HEK293 (cell line): ENCODE data around the gene ZNF771.

ENCODE experiments used
- BCL11B ChIP-seq: fragments of 450-650 bp; formaldehyde crosslinking; IDR thresholded peaks from 2 replicates; pipeline ENCODE4 v1.5.1; 2016; ENCODE audit warnings: low read depth, missing biosample characterization, missing genetic modification characterization
- EGR2 ChIP-seq: fragments of 450-650 bp; formaldehyde crosslinking; IDR thresholded peaks from 2 replicates; pipeline ENCODE4 v1.5.1; 2016; ENCODE audit warnings: low read depth, missing biosample characterization, missing genetic modification characterization
- GLI2 ChIP-seq: fragments of 450-650 bp; formaldehyde crosslinking; IDR thresholded peaks from 2 replicates; pipeline ENCODE4; 2017; ENCODE audit warnings: missing biosample characterization, missing genetic modification characterization, low read depth, borderline replicate concordance
- GLIS1 ChIP-seq: fragments of 450-650 bp; formaldehyde crosslinking; IDR thresholded peaks from 2 replicates; pipeline ENCODE4 v1.5.1; 2016; ENCODE audit warnings: missing biosample characterization, missing genetic modification characterization
- KLF8 ChIP-seq: fragments of 450-650 bp; formaldehyde crosslinking; IDR thresholded peaks from 2 replicates; pipeline ENCODE4 v1.5.1; 2016; ENCODE audit warnings: missing biosample characterization, missing genetic modification characterization
- OSR2 ChIP-seq: fragments of 450-650 bp; formaldehyde crosslinking; IDR thresholded peaks from 2 replicates; pipeline ENCODE4 v1.5.1; 2016; ENCODE audit warnings: missing biosample characterization, missing genetic modification characterization
- REPIN1 ChIP-seq: fragments of 450-650 bp; formaldehyde crosslinking; IDR thresholded peaks from 2 replicates; pipeline ENCODE4 v1.5.1; 2017; ENCODE audit warnings: missing biosample characterization, missing genetic modification characterization, low read depth
- SALL2 ChIP-seq: fragments of 450-650 bp; formaldehyde crosslinking; IDR thresholded peaks from 2 replicates; pipeline ENCODE4 v1.5.0; 2017; ENCODE audit warnings: missing biosample characterization, mild to moderate bottlenecking, missing genetic modification characterization, borderline replicate concordance
- ZBTB1 ChIP-seq: fragments of 450-650 bp; formaldehyde crosslinking; IDR thresholded peaks from 2 replicates; pipeline ENCODE4 v1.5.1; 2016; ENCODE audit warnings: missing biosample characterization, missing genetic modification characterization
- ZBTB48 ChIP-seq: fragments of 450-650 bp; formaldehyde crosslinking; IDR thresholded peaks from 2 replicates; pipeline ENCODE4 v1.5.1; 2016; ENCODE audit warnings: missing biosample characterization, missing genetic modification characterization
- ZFP69B ChIP-seq: fragments of 450-650 bp; formaldehyde crosslinking; IDR thresholded peaks from 2 replicates; pipeline ENCODE4 v1.5.1; 2016; ENCODE audit warnings: missing biosample characterization, missing genetic modification characterization
- ZNF138 ChIP-seq: fragments of 450-650 bp; formaldehyde crosslinking; IDR thresholded peaks from 2 replicates; pipeline ENCODE4 v1.5.1; 2016; ENCODE audit warnings: missing biosample characterization, missing genetic modification characterization, borderline replicate concordance
- ZNF248 ChIP-seq: fragments of 450-650 bp; formaldehyde crosslinking; IDR thresholded peaks from 2 replicates; pipeline ENCODE4 v1.5.1; 2017; ENCODE audit warnings: missing biosample characterization, missing genetic modification characterization
- ZNF391 ChIP-seq: fragments of 450-650 bp; formaldehyde crosslinking; IDR thresholded peaks from 2 replicates; pipeline ENCODE4 v1.5.1; 2016; ENCODE audit warnings: low read depth, missing biosample characterization, missing genetic modification characterization, borderline replicate concordance
- ZNF473 ChIP-seq: fragments of 450-650 bp; formaldehyde crosslinking; IDR thresholded peaks from 2 replicates; pipeline ENCODE4 v1.5.1; 2017; ENCODE audit warnings: missing biosample characterization, missing genetic modification characterization
- ZNF48 ChIP-seq: fragments of 450-650 bp; formaldehyde crosslinking; IDR thresholded peaks from 2 replicates; pipeline ENCODE4 v1.5.1; 2016; ENCODE audit warnings: missing biosample characterization, missing genetic modification characterization
- ZNF555 ChIP-seq: fragments of 450-650 bp; formaldehyde crosslinking; conservative IDR thresholded peaks from 2 replicates; pipeline ENCODE4 v1.5.1; 2017; ENCODE audit warnings: missing biosample characterization, mild to moderate bottlenecking, missing genetic modification characterization, inconsistent platforms
- ZNF658 ChIP-seq: fragments of 450-650 bp; formaldehyde crosslinking; IDR thresholded peaks from 2 replicates; pipeline ENCODE4; 2016; ENCODE audit warnings: missing biosample characterization, missing genetic modification characterization
- ZNF768 ChIP-seq: fragments of 450-650 bp; formaldehyde crosslinking; IDR thresholded peaks from 2 replicates; pipeline ENCODE4 v1.5.1; 2018; ENCODE audit warnings: missing biosample characterization, mild to moderate bottlenecking, missing genetic modification characterization
- ZNF843 ChIP-seq: fragments of 450-650 bp; formaldehyde crosslinking; IDR thresholded peaks from 2 replicates; pipeline ENCODE4 v1.5.1; 2016; ENCODE audit warnings: missing biosample characterization, missing genetic modification characterization
- ZXDB ChIP-seq: fragments of 450-650 bp; formaldehyde crosslinking; IDR thresholded peaks from 2 replicates; pipeline ENCODE4 v1.5.1; 2016; ENCODE audit warnings: missing biosample characterization, missing genetic modification characterization
- TF ChIP-seq, protein P1 (sequence below): fragments of 450-650 bp; formaldehyde crosslinking; IDR thresholded peaks from 2 replicates; pipeline ENCODE4 v1.5.1; 2017; ENCODE audit warnings: missing biosample characterization, missing genetic modification characterization
- TF ChIP-seq, protein P2 (sequence below): fragments of 450-650 bp; formaldehyde crosslinking; IDR thresholded peaks from 2 replicates; pipeline ENCODE4 v1.5.1; 2016; ENCODE audit warnings: missing biosample characterization, missing genetic modification characterization
- TF ChIP-seq, protein P3 (sequence below): fragments of 450-650 bp; formaldehyde crosslinking; IDR thresholded peaks from 2 replicates; pipeline ENCODE4; 2016; ENCODE audit warnings: missing biosample characterization, missing genetic modification characterization
- TF ChIP-seq, protein P4 (sequence below): fragments of 450-650 bp; formaldehyde crosslinking; IDR thresholded peaks from 2 replicates; pipeline ENCODE4 v1.5.1; 2016; ENCODE audit warnings: missing biosample characterization, missing genetic modification characterization
- TF ChIP-seq, protein P5 (sequence below): fragments of 450-650 bp; formaldehyde crosslinking; IDR thresholded peaks from 2 replicates; pipeline ENCODE4 v1.5.1; 2017; ENCODE audit warnings: missing biosample characterization, missing genetic modification characterization
- TF ChIP-seq, protein P6 (sequence below): fragments of 450-650 bp; formaldehyde crosslinking; IDR thresholded peaks from 2 replicates; pipeline ENCODE4 v1.5.1; 2016; ENCODE audit warnings: missing biosample characterization, missing genetic modification characterization

ZNF771 gene

DNA sequence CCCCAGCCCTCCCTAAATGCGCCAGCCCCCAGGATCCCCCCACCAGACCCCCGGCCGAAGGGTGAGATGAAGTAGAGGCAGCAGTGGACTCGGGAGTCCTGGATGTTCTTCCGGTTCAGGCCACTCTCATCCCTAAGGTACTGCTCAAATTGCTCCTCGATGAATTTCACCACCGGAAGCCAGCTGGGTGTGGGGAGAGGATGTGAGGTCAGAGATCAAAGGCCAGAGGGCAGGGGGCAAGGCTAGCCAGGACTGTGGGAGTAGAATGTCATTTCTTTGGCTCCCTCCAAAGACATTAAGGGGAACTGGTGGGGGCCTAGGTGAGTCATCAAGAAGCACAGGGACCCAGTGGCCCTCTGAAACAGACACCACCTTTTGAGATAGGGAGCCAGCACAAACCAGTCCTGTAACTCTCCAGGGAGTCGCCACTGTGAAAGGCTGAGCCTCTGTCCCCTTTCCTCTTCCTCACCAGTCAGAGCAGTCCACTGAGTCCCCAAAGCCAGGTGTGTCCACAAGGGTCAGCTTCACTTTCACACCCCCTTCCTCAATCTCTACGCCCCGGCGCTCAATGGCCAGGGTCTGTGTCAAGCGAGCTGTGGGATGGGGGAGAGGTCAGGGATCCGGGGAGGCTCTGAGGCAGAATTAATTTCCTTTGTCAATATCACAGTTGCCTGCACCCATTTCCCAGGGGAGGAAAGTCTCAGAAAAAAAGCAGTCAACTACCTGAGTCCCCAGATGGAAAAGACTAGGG is 25.9 kb upstream of the ZNF771 start (continued):
- TF ChIP-seq ZNF48 (tag by site-specific recombination) (no peak), ZBTB1 (tag by site-specific recombination) (no peak), REPIN1 (tag by site-specific recombination) (no peak), EGR2 (tag by site-specific recombination) (no peak), SALL2 (tag by site-specific recombination) (no peak), ZNF555 (tag by site-specific recombination) (no peak), ZBTB48 (tag by site-specific recombination) (peak; percentile 38; the same call in 1 of the 2 replicates), GLIS1 (tag by site-specific recombination) (peak; percentile 55; the same call in 1 of the 2 replicates), ZNF391 (tag by site-specific recombination) (no peak), OSR2 (tag by site-specific recombination) (peak; percentile 80), ZNF473 (tag by site-specific recombination) (no peak), ZNF138 (no peak), ZXDB (tag by site-specific recombination) (no peak), ZNF843 (tag by site-specific recombination) (no peak), ZNF248 (tag by site-specific recombination) (no peak), BCL11B (peak; percentile 86), KLF8 (tag by site-specific recombination) (no peak), ZFP69B (tag by site-specific recombination) (0 out of 2 replicates have a peak, but pooled peaks have one; percentile 35), ZNF768 (tag by site-specific recombination) (no peak), ZNF658 (no peak), GLI2 (tag by site-specific recombination) (no peak)
- TF ChIP-seq, protein P1, sequence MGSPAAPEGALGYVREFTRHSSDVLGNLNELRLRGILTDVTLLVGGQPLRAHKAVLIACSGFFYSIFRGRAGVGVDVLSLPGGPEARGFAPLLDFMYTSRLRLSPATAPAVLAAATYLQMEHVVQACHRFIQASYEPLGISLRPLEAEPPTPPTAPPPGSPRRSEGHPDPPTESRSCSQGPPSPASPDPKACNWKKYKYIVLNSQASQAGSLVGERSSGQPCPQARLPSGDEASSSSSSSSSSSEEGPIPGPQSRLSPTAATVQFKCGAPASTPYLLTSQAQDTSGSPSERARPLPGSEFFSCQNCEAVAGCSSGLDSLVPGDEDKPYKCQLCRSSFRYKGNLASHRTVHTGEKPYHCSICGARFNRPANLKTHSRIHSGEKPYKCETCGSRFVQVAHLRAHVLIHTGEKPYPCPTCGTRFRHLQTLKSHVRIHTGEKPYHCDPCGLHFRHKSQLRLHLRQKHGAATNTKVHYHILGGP (tag by site-specific recombination) = no peak
- TF ChIP-seq, protein P2, sequence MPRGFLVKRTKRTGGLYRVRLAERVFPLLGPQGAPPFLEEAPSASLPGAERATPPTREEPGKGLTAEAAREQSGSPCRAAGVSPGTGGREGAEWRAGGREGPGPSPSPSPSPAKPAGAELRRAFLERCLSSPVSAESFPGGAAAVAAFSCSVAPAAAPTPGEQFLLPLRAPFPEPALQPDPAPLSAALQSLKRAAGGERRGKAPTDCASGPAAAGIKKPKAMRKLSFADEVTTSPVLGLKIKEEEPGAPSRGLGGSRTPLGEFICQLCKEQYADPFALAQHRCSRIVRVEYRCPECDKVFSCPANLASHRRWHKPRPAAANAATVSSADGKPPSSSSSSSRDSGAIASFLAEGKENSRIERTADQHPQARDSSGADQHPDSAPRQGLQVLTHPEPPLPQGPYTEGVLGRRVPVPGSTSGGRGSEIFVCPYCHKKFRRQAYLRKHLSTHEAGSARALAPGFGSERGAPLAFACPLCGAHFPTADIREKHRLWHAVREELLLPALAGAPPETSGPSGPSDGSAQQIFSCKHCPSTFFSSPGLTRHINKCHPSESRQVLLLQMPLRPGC (tag by site-specific recombination) = peak; percentile 22; the same call in 1 of the 2 replicates
- TF ChIP-seq, protein P3, sequence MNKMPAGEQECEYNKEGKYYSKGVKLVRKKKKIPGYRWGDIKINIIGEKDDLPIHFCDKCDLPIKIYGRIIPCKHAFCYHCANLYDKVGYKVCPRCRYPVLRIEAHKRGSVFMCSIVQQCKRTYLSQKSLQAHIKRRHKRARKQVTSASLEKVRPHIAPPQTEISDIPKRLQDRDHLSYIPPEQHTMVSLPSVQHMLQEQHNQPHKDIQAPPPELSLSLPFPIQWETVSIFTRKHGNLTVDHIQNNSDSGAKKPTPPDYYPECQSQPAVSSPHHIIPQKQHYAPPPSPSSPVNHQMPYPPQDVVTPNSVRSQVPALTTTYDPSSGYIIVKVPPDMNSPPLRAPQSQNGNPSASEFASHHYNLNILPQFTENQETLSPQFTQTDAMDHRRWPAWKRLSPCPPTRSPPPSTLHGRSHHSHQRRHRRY = no peak
- TF ChIP-seq, protein P4, sequence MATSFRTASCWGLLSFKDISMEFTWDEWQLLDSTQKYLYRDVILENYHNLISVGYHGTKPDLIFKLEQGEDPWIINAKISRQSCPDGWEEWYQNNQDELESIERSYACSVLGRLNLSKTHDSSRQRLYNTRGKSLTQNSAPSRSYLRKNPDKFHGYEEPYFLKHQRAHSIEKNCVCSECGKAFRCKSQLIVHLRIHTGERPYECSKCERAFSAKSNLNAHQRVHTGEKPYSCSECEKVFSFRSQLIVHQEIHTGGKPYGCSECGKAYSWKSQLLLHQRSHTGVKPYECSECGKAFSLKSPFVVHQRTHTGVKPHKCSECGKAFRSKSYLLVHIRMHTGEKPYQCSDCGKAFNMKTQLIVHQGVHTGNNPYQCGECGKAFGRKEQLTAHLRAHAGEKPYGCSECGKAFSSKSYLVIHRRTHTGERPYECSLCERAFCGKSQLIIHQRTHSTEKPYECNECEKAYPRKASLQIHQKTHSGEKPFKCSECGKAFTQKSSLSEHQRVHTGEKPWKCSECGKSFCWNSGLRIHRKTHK (tag by site-specific recombination) = 0 out of 2 replicates have a peak, but pooled peaks have one; percentile 7
- TF ChIP-seq, protein P5, sequence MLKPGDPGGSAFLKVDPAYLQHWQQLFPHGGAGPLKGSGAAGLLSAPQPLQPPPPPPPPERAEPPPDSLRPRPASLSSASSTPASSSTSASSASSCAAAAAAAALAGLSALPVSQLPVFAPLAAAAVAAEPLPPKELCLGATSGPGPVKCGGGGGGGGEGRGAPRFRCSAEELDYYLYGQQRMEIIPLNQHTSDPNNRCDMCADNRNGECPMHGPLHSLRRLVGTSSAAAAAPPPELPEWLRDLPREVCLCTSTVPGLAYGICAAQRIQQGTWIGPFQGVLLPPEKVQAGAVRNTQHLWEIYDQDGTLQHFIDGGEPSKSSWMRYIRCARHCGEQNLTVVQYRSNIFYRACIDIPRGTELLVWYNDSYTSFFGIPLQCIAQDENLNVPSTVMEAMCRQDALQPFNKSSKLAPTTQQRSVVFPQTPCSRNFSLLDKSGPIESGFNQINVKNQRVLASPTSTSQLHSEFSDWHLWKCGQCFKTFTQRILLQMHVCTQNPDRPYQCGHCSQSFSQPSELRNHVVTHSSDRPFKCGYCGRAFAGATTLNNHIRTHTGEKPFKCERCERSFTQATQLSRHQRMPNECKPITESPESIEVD (tag by site-specific recombination) = no peak
- TF ChIP-seq, protein P6, sequence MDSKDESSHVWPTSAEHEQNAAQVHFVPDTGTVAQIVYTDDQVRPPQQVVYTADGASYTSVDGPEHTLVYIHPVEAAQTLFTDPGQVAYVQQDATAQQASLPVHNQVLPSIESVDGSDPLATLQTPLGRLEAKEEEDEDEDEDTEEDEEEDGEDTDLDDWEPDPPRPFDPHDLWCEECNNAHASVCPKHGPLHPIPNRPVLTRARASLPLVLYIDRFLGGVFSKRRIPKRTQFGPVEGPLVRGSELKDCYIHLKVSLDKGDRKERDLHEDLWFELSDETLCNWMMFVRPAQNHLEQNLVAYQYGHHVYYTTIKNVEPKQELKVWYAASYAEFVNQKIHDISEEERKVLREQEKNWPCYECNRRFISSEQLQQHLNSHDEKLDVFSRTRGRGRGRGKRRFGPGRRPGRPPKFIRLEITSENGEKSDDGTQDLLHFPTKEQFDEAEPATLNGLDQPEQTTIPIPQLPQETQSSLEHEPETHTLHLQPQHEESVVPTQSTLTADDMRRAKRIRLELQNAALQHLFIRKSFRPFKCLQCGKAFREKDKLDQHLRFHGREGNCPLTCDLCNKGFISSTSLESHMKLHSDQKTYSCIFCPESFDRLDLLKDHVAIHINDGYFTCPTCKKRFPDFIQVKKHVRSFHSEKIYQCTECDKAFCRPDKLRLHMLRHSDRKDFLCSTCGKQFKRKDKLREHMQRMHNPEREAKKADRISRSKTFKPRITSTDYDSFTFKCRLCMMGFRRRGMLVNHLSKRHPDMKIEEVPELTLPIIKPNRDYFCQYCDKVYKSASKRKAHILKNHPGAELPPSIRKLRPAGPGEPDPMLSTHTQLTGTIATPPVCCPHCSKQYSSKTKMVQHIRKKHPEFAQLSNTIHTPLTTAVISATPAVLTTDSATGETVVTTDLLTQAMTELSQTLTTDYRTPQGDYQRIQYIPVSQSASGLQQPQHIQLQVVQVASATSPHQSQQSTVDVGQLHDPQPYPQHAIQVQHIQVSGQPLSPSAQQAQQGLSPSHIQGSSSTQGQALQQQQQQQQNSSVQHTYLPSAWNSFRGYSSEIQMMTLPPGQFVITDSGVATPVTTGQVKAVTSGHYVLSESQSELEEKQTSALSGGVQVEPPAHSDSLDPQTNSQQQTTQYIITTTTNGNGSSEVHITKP (tag by site-specific recombination) = peak; percentile 46; the same call in 1 of the 2 replicates
